ENCODE results near the gene TPSG1.
"Not testable (repeated sequence)": the region's sequence is repeated elsewhere in the genome, so short reads cannot be mapped to it uniquely, and the experiment has no call there.

DNA sequence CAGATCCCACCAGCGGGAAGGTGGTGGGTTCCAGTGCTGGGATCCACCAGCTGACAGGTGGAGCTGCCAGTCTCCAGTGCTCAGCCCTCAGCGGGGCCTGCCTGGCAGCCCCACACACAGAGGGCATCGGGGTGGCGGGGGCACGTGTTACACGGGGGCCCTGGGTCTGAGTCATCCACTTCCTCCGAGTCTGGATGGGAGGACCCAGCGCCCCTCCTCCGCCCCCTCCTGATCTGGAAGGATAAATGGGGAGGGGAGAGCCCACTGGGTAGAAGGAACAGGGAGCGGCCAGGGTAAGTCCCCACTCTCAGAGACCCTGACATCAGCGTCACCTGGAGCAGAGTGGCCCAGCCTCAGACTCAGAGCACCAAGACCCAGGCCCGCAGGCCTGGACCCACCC lies 15.4 kb upstream of the TPSG1 start, which contains the start of gene TPSAB1:
- TF ChIP-seq, protein P1, sequence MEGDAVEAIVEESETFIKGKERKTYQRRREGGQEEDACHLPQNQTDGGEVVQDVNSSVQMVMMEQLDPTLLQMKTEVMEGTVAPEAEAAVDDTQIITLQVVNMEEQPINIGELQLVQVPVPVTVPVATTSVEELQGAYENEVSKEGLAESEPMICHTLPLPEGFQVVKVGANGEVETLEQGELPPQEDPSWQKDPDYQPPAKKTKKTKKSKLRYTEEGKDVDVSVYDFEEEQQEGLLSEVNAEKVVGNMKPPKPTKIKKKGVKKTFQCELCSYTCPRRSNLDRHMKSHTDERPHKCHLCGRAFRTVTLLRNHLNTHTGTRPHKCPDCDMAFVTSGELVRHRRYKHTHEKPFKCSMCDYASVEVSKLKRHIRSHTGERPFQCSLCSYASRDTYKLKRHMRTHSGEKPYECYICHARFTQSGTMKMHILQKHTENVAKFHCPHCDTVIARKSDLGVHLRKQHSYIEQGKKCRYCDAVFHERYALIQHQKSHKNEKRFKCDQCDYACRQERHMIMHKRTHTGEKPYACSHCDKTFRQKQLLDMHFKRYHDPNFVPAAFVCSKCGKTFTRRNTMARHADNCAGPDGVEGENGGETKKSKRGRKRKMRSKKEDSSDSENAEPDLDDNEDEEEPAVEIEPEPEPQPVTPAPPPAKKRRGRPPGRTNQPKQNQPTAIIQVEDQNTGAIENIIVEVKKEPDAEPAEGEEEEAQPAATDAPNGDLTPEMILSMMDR (IDR thresholded peaks at IDR 0.05; ENCODE audit: insufficient read depth, low read depth, low read length) = not testable (repeated sequence)
- not testable (repeated sequence) for TF ChIP-seq EZH2 (IDR thresholded peaks at IDR 0.05; ENCODE audit: insufficient read depth, low read length)

Measured in astrocyte (in vitro differentiated cells and primary cell).